ENCODE results near the gene RASAL3. TPM values are rescaled to one million over a fixed set of nuclear protein-coding genes. Genes with fewer than 3 reads are reported as not detected.
A peak's percentile ranks its signal among the peaks of the same experiment; 100 is the strongest.

Gene RASAL3
- total RNA-seq (1 to 10 TPM in 5 of 9 donors, under 1 TPM in 4; 0.42 to 9.1 (median 1.0) TPM), polyA plus RNA-seq (under 1 TPM; 0.60 to 0.99 TPM)
- long read RNA-seq, donor 1: 0 reads
- long read RNA-seq, donor 2: 0 reads
- long read RNA-seq, donor 3, partial matches to known transcripts: 1 of 2 reads
- long read RNA-seq, donor 3, other reads (novel, unspliced or antisense): 1 of 2 reads

DNA sequence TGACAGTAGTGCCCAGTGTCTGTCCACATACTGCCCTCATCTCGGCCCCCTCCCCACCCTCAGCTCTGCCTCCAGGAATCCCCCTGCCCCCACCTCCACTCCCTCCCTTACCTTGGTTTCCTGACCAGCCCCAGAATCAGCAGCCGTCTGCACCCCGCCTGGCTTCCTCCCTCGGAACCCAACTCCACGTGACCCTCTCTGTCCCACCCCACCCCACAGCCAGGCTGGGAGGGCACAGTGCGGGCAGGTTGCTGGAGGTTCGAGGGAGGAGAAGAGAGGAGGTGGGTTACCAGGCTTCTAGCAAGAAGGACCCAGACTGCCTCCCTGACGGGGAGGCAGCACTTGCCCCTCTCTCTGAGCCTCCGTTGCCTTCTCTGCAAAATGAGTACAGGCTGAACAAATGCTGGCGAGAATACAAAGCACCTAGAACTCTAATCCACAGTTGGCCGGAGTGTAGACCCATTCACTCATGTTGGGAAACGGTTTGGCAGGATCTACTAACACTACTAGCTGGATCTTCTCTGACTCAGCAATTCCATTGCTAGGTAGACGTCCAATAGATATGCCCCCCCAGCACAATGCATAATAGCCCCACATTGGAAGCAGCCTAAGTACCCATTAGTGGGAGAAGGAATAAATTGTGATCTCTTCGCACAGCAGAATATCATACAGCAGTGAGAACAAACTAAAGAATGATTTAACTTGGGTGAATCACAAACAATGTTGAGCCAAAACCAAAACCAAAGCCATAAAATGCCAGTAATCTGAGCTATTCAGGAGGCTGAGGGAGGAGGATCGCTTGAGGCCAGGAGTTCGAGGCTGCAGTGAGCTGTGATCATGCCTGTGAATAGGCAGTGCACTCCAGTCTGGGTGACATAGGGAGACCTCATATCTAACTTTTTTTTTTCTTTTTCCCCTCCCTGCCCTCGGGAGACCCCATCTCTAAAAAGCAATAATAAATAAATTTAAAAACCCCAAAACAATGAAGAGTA lies at the start of gene RASAL3:
Gene RASAL3 (minus strand): TSS at position 151 of the 992 bp plus-strand sequence. CDS start 186 bp downstream, outside the sequence.
- Histone ChIP-seq H3K4me1 (peaks cover 0 to 43% (median 1%) of the 10 kb centered on the region in 12 donors), H3K4me3 (peak within 1 kb of the TSS in 10 of 12 donors; percentile 24 to 72 (median 40)), H3K27me3 (peaks cover 0 to 46% (median 13%) of the 10 kb centered on the region in 9 donors), H3K9me3 (no peaks in the 10 kb centered on the region), H3K27ac (peak within 1 kb of the TSS in 6 of 12 donors; percentile 39 to 92 (median 55)), H3K36me3 (no peaks in the 10 kb centered on the region)
- TF ChIP-seq, protein P1, sequence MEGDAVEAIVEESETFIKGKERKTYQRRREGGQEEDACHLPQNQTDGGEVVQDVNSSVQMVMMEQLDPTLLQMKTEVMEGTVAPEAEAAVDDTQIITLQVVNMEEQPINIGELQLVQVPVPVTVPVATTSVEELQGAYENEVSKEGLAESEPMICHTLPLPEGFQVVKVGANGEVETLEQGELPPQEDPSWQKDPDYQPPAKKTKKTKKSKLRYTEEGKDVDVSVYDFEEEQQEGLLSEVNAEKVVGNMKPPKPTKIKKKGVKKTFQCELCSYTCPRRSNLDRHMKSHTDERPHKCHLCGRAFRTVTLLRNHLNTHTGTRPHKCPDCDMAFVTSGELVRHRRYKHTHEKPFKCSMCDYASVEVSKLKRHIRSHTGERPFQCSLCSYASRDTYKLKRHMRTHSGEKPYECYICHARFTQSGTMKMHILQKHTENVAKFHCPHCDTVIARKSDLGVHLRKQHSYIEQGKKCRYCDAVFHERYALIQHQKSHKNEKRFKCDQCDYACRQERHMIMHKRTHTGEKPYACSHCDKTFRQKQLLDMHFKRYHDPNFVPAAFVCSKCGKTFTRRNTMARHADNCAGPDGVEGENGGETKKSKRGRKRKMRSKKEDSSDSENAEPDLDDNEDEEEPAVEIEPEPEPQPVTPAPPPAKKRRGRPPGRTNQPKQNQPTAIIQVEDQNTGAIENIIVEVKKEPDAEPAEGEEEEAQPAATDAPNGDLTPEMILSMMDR (IDR thresholded peaks at IDR 0.05): no peak
- TF ChIP-seq POLR2A (IDR thresholded peaks at IDR 0.05): no peak
- peak in 1 of 5 donors; percentile 45 for DNase-seq
- peak in 3 of 4 donors; percentile 28 to 75 (median 53) for ATAC-seq
- WGBS, 4 donors: 34 to 43% (median 38%) methylated on average over 16 to 17 of the region's 17 CpGs
- intact Hi-C loops (cut with DNase I): loop anchor here in 1 of 10 donors (5.0 kb wide), 1 partner anchor 83 kb away; no protein-coding TSS in a partner anchor

DNA sequence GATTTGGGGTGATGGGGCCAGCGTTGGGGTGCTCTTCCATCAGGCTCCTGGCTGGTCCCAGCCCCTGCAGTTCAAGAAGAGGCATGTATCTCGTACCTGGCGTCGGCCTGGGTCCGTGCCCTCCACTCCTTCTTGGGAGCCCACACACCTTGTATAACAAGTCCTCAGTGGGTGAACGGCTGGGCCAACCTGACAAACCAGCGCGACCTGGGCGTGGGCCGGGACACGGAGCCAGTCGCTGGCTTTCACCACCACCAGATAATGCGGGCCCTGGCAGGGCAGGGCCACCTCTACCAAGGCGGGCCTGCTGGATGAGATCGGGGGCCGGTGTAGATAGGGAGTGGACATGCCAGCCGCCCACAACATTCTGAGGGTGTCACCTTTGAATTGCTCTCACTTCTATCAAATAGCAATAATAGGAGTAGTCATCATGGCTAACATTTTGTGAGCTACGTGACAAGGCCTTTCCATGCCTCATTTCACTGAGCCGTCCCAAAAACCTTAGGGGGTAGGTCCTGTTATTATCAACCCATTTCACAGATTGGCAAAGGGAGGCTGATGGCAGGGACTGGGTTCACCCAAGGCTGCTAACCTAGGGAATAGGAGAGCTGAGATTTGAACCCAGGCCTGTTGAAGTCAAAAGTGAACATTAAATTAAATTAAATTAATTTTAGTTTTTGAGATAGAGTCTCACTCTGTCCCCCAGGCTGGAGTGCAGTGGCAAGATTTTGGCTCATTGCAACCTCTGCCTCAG lies 47.5 kb upstream of the RASAL3 start:
- no peak overlapping the region for H3K27ac ChIP-seq
- WGBS, 4 donors: 83 to 89% (median 86%) methylated on average over 18 to 19 of the region's 19 CpGs
- intact Hi-C loops (cut with DNase I): no loop called here
- peaks cover 0 to 10% (median 5%) of the 10 kb centered on the region in 12 donors for H3K9me3 ChIP-seq
- TF ChIP-seq POLR2A (IDR thresholded peaks at IDR 0.05): no peak
- TF ChIP-seq, protein P1 (IDR thresholded peaks at IDR 0.05): no peak
- peaks cover 8 to 54% (median 33%) of the 10 kb centered on the region in 9 donors for H3K27me3 ChIP-seq
- no peaks in the 10 kb centered on the region for H3K36me3 ChIP-seq
- ATAC-seq: no peak
- H3K4me1 ChIP-seq: peaks cover 0 to 9% (median 0%) of the 10 kb centered on the region in 12 donors
- H3K4me3 ChIP-seq: no peak overlapping the region
- DNase-seq: no peak

DNA sequence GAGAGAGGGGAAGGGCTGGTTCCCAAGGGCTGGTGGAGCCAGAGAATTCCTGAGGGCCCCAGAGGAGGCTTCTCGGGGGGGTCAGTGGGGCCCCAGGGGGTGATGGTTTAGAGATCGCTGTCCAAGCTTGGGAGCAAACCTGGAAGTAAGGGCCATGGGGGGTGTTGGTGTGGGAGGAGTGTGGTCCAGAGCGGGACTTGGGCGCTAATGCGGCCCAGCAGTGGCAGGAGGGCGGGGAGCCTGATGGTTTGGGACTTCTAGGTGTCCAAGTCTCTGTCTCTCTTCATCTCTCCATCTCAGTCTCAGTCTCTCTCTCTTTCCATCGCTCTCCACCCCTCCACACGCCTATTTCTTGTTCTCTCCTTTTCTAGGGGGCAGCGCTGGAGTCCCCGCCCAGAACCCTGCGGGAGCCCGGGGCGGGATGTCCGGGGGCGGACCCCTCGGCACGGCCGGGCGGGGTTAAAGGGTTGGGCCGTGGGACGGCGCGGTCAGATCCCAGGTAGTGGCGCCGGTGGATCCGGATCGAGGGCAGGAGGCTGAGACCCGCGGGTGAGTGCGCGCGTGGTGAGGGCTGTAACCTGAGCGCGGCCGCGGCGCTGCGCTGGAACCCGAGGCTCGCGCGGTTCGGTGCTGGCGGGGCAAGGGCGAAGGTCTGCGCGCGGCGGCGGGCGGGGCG lies 43.8 kb upstream of the RASAL3 start, which contains the start of gene CYP4F22:
Gene CYP4F22 (plus strand): TSS at position 491 of the 676 bp plus-strand sequence. CDS start 16,812 bp downstream, outside the sequence.
- Histone ChIP-seq H3K4me1 (peaks cover 0 to 8% (median 0%) of the 10 kb centered on the region in 12 donors), H3K27ac (no peak within 1 kb of the TSS), H3K36me3 (no peaks in the 10 kb centered on the region), H3K27me3 (peaks cover 8 to 63% (median 38%) of the 10 kb centered on the region in 9 donors), H3K9me3 (no peaks in the 10 kb centered on the region), H3K4me3 (peak within 1 kb of the TSS in 6 of 12 donors; percentile 12 to 40 (median 20))
- intact Hi-C loops (cut with DNase I): no loop called here
- 5 to 6% (median 5%) methylated on average over 44 to 52 of the region's 52 CpGs for WGBS, 4 donors
- TF ChIP-seq POLR2A (IDR thresholded peaks at IDR 0.05): no peak
- TF ChIP-seq, protein P1 (IDR thresholded peaks at IDR 0.05): no peak
- ATAC-seq (no peak), DNase-seq (no peak)

Measured in heart left ventricle (tissue), 16 donors.